GM04504 (cell line): ENCODE measurements around the gene SET.
A peak's percentile ranks its signal among the peaks of the same experiment; 100 is the strongest.

Source experiments
- DNase-seq: peaks from one replicate; pipeline ENCODE4 v3.0.0-alpha.2; 2012; ENCODE audit warnings: low read depth

Gene SET

GRCh38 chr9:128731093-128731492 is 42.1 kb downstream of the SET start:
- DNase-seq: no peak

- no peak for DNase-seq
Measured at GRCh38 chr9:128731691-128732090, 42.7 kb downstream of the SET start.

- no peak for DNase-seq
Measured at GRCh38 chr9:128732576-128732975, 43.6 kb downstream of the SET start.

- DNase-seq: peak; percentile 45
Measured at GRCh38 chr9:128733256-128733655, 44.2 kb downstream of the SET start.

- no peak for DNase-seq
Measured at GRCh38 chr9:128735373-128735772, 46.4 kb downstream of the SET start.

GRCh38 chr9:128742401-128742800 is 53.4 kb downstream of the SET start:
- no peak for DNase-seq

DNA sequence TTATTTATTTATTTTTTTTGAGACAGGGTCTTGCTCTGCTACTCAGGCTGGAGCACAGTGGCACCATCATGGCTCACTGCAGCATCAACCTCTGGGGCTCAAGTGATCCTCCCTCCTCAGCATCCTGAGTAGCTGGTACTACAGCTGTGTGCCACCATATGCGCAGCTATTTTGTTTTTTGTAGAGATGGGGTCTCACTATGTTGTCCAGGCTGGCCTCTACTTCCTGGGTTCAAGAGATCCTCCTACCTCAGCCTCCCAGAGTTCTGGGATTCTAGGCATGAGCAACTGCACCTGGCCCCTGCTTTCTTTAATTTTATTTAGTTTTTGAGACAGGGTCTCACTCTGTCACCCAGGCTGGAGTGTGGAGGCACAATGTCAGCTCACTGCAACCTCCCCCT is 54.4 kb downstream of the SET start:
- no peak for DNase-seq
